ENCODE results near the gene FAM227A.

GRCh38 chr22:38618258-38618657 is 37.9 kb downstream of the FAM227A start:
- TF ChIP-seq FOXP2 (optimal IDR thresholded peaks at IDR 0.05; ENCODE audit: borderline replicate concordance, extremely low read depth, extremely low read length, insufficient read depth) = no peak
- TF ChIP-seq REST (IDR thresholded peaks at IDR 0.05; ENCODE audit: insufficient read depth in 1 of 2, low read depth in 2 of 2, low read length in 2 of 2) = no peak
